Fibroblast of skin of right quadriceps (primary cell): Measurements from ENCODE around the gene USP49.
A peak's percentile ranks its signal among the peaks of the same experiment; 100 is the strongest.
"Not testable (repeated sequence)": the region's sequence is repeated elsewhere in the genome, so short reads cannot be mapped to it uniquely, and the experiment has no call there.

Experiments used
- DNase-seq: peaks from one replicate; pipeline ENCODE4 v3.0.0-alpha.2; 2013

USP49 gene

GRCh38 chr6:41895300-41896233, at the start of gene USP49:
Gene USP49, minus strand, starts transcription at chr6:41895375. Its CDS starts 88,392 bp downstream, at chr6:41806983.
- DNase-seq, result peak; percentile 79

GRCh38 chr6:41943456-41943855, 48.3 kb upstream of the USP49 start:
- no peak for DNase-seq

GRCh38 chr6:41942882-41943281, 47.7 kb upstream of the USP49 start:
- not testable (repeated sequence) for DNase-seq

GRCh38 chr6:41942067-41942851, 47.1 kb upstream of the USP49 start:
- DNase-seq, result no peak

- peak; percentile 90 for DNase-seq
Observed at GRCh38 chr6:41941280-41942066, 46.3 kb upstream of the USP49 start, which contains the start of gene CCND3. Gene CCND3, minus strand, starts transcription at chr6:41941808. Its CDS starts 159 bp downstream, at chr6:41941649.

- DNase-seq, result peak; percentile 34
Observed at GRCh38 chr6:41940759-41941279, 45.6 kb upstream of the USP49 start.

- DNase-seq, result peak; percentile 79
Observed at GRCh38 chr6:41939848-41940758, 44.9 kb upstream of the USP49 start.

- DNase-seq, result peak; percentile 57
Observed at GRCh38 chr6:41939176-41939847, 44.1 kb upstream of the USP49 start.

GRCh38 chr6:41938590-41939175, 43.5 kb upstream of the USP49 start:
- no peak for DNase-seq

GRCh38 chr6:41937861-41938574, 42.8 kb upstream of the USP49 start:
- no peak for DNase-seq

- no peak for DNase-seq
Observed at GRCh38 chr6:41937472-41937860, 42.3 kb upstream of the USP49 start.

- peak; percentile 76 for DNase-seq
Observed at GRCh38 chr6:41936073-41936837, 41.1 kb upstream of the USP49 start.

GRCh38 chr6:41935685-41936072, 40.5 kb upstream of the USP49 start:
- DNase-seq, result no peak

GRCh38 chr6:41935193-41935574, 40.0 kb upstream of the USP49 start:
- no peak for DNase-seq

- DNase-seq, result no peak
Observed at GRCh38 chr6:41934278-41935192, 39.4 kb upstream of the USP49 start.

GRCh38 chr6:41932378-41932777, 37.2 kb upstream of the USP49 start:
- no peak for DNase-seq

GRCh38 chr6:41931792-41932191, 36.6 kb upstream of the USP49 start:
- no peak for DNase-seq

- DNase-seq, result no peak
Observed at GRCh38 chr6:41929924-41930323, 34.7 kb upstream of the USP49 start.
